Suppressor macrophage treated with lipopolysaccharide for 1 hour (primary cell): Measurements from ENCODE around the gene QRFP.

ENCODE experiments used
- DNase-seq, 3 donors: peaks; one replicate each; pipeline ENCODE4 v3.0.0-alpha.2; 2020 to 2022

The QRFP gene

GRCh38 chr9:130847306-130848217 is 49.0 kb downstream of the QRFP start:
- DNase-seq = peak; percentile 62 to 69 (median 65)

- no peak for DNase-seq
Measured at GRCh38 chr9:130846487-130847305, 49.9 kb downstream of the QRFP start.

- DNase-seq = no peak
Measured at GRCh38 chr9:130845901-130846481, 50.6 kb downstream of the QRFP start.

- no peak for DNase-seq
Measured at GRCh38 chr9:130845254-130845653, 51.4 kb downstream of the QRFP start.

- no peak for DNase-seq
Measured at GRCh38 chr9:130844044-130844451, 52.6 kb downstream of the QRFP start.

- DNase-seq = no peak
Measured at GRCh38 chr9:130843049-130843908, 53.3 kb downstream of the QRFP start.
